Spleen (tissue), 11 donors: Measurements from ENCODE around the gene CHL1. TPM values are rescaled to one million over a fixed set of nuclear protein-coding genes. Genes with fewer than 3 reads are reported as not detected.

ENCODE experiments used
- DNase-seq: peaks from one replicate; pipeline ENCODE4 v3.0.0-alpha.2; 2020
- H3K27ac ChIP-seq, 8 donors: fragments of 200-600 bp; sonication (generic) in 7 of 8; 1 replicate in 4 of 8; 2 replicates in 4 of 8; pipeline versions ENCODE4 v1.5.0 to v1.8.0; 2016 to 2021; ENCODE audit warnings: inconsistent platforms in 4 of 8, mild to moderate bottlenecking in 4 of 8, moderate library complexity in 1 of 8
- H3K27me3 ChIP-seq, 7 donors: fragments of 200-600 bp; sonication (generic) in 6 of 7; replicated peaks in 1 of 7; 1 replicate in 4 of 7; 2 replicates in 3 of 7; pipeline versions ENCODE4 v1.5.0 to v1.8.0; 2016 to 2021; ENCODE audit warnings: inconsistent platforms in 3 of 7, mild to moderate bottlenecking in 1 of 7
- H3K36me3 ChIP-seq, 6 donors: fragments of 200-600 bp; sonication (generic) in 5 of 6; 1 replicate in 4 of 6; 2 replicates in 2 of 6; pipeline versions ENCODE4 v1.5.0 to v1.8.0; 2016 to 2021; ENCODE audit warnings: inconsistent platforms in 2 of 6
- H3K4me1 ChIP-seq, 6 donors: fragments of 200-600 bp; sonication (generic) in 5 of 6; 1 replicate in 3 of 6; 2 replicates in 3 of 6; pipeline versions ENCODE4 v1.5.0 to v1.8.0; 2016 to 2021; ENCODE audit warnings: inconsistent platforms in 3 of 6
- H3K4me3 ChIP-seq, 8 donors: fragments of 200-600 bp; sonication (generic) in 7 of 8; 1 replicate in 4 of 8; 2 replicates in 4 of 8; pipeline versions ENCODE4 v1.5.0 to v1.8.0; 2016 to 2021; ENCODE audit warnings: inconsistent platforms in 4 of 8, mild to moderate bottlenecking in 4 of 8, moderate library complexity in 2 of 8
- H3K9me3 ChIP-seq, 8 donors: fragments of 200-600 bp; sonication (generic) in 7 of 8; 1 replicate in 4 of 8; 2 replicates in 4 of 8; pipeline versions ENCODE4 v1.5.0 to v1.8.0; 2016 to 2021; ENCODE audit warnings: inconsistent platforms in 4 of 8
- POLR2A ChIP-seq, 3 donors: fragments of 450-650 bp; IDR thresholded peaks; one replicate each; pipeline ENCODE4 v1.5.1; 2017; ENCODE audit warnings: antibody characterized with exemption in 3 of 3, mild to moderate bottlenecking in 1 of 3
- POLR2AphosphoS5 ChIP-seq, 3 donors: sonication (generic); formaldehyde crosslinking; IDR thresholded peaks; one replicate each; pipeline ENCODE4 v1.5.1; 2017; ENCODE audit warnings: antibody characterized with exemption in 3 of 3
- WGBS, 5 donors: extraction: QIAGEN DNeasy Blood & Tissue Kit in 3 of 5; methylation state at CpG; one replicate each; pipeline versions ENCODE4 v1.1.5 to v1.1.7; 2013 to 2018; 5-methylcytosine and 5-hydroxymethylcytosine counted together
- intact Hi-C: fragments of 100-400 bp; cut with DNase I; formaldehyde crosslinking; loops from one replicate; pipeline ENCODE4 v1.15.0; 2023; ENCODE audit warnings: low total_unique reads
- polyA plus RNA-seq, 3 donors: library from polyadenylated mRNA; stranded (reverse); fragments of 200-250 nt; gene quantifications; one replicate each; pipeline ENCODE4 v1.2.1, GENCODE V29; 2013
- total RNA-seq, 7 donors: library from RNA; depleted of rRNA in 3 of 7; stranded (reverse); fragments of >200 nt in 3 of 7; fragmentation: NEBNext Ultra II Directional in 4 of 7; extraction: Animal tissue kit (Norgen Biotek cat#: 25700) in 4 of 7; gene quantifications; one replicate each; pipeline versions ENCODE4 v1.1.0 to v1.2.1, GENCODE V29; 2016 to 2021
- TF ChIP-seq, protein P1 (sequence below), 11 experiments: fragments of 200-600 bp in 7 of 11; fragments of 450-650 bp in 4 of 11; sonication (generic) in 4 of 11; IDR thresholded peaks in 8 of 11; conservative IDR thresholded peaks in 3 of 11; 1 replicate in 7 of 11; 2 replicates in 4 of 11; pipeline versions ENCODE4 v1.4.0 to v1.8.0; 2016 to 2021; ENCODE audit warnings: antibody characterized with exemption in 11 of 11, inconsistent platforms in 4 of 11, mild to moderate bottlenecking in 1 of 11
- donor health status: healthy with polysubstance abuse.
- donor health status: DM: no; HTN: no; CAD: no; lungs with moderate emphysema.
- donor health status: DM: no; HTN: no; CAD: no.
- donor health status: Bipolar disorder and iron deficiency.
- donor health status: healthy.
- donor health status: DM: no; HTN: no; CAD: no.
- donor health status: DM: yes; HTN: yes; CAD: no.

The CHL1 gene
- total and polyA plus RNA-seq, 10 donors, result 3.3 to 20.6 (median 12.8) TPM

DNA sequence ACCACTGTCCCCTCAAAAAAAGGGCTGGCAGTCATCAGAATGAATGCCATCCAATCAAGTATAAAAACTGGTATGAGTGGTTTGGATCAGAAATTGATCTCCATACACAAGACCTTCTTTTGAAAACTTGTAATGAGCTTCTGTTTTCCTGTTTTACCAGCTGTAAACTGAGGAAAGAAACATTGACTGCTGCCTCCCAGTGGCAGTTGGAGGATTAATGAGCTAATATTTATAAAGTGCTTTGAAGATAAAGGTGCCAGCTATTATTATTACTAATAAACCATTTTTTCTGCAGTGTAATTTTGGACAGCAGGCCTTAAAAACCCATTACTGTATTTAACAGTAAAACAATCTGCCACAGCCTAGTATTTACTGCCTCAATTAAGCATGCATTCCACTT is 11.4 kb downstream of the CHL1 start:
- Histone ChIP-seq H3K4me3 (no peak overlapping the region), H3K9me3 (no peaks in the 10 kb centered on the region), H3K27ac (no peak overlapping the region), H3K27me3 (no peaks in the 10 kb centered on the region), H3K4me1 (peaks cover 0 to 10% (median 0%) of the 10 kb centered on the region in 6 donors), H3K36me3 (no peaks in the 10 kb centered on the region)
- intact Hi-C loops, result no loop called here
- TF ChIP-seq, protein P1, sequence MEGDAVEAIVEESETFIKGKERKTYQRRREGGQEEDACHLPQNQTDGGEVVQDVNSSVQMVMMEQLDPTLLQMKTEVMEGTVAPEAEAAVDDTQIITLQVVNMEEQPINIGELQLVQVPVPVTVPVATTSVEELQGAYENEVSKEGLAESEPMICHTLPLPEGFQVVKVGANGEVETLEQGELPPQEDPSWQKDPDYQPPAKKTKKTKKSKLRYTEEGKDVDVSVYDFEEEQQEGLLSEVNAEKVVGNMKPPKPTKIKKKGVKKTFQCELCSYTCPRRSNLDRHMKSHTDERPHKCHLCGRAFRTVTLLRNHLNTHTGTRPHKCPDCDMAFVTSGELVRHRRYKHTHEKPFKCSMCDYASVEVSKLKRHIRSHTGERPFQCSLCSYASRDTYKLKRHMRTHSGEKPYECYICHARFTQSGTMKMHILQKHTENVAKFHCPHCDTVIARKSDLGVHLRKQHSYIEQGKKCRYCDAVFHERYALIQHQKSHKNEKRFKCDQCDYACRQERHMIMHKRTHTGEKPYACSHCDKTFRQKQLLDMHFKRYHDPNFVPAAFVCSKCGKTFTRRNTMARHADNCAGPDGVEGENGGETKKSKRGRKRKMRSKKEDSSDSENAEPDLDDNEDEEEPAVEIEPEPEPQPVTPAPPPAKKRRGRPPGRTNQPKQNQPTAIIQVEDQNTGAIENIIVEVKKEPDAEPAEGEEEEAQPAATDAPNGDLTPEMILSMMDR (IDR thresholded peaks at IDR 0.05 in 8 of 11, conservative IDR thresholded peaks at IDR 0.05 in 3 of 11), result no peak
- no peak for TF ChIP-seq POLR2A (IDR thresholded peaks at IDR 0.05)
- TF ChIP-seq POLR2AphosphoS5 (IDR thresholded peaks at IDR 0.05), result no peak
- DNase-seq, result no peak

DNA sequence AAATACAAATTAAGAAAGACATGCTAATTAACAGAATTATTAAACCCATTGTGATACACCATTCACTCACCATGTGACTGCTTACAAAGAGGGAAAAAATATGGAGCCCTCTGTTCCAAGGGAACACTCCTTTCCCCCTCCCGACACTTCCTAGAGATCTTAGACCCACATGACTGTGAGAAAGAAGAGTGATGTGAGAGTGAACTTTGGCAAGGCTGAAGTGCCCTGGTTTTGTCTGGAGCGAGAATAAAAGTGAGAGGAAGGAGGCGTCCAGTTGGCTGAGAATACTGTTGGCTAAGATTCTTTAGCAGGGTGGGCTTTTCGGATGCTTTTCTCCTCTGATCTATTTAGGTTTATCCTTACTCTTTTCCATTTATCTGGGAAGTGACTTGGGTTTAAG is 14.1 kb downstream of the CHL1 start:
- no peaks in the 10 kb centered on the region for H3K9me3 ChIP-seq
- H3K27me3 ChIP-seq, result no peaks in the 10 kb centered on the region
- TF ChIP-seq POLR2AphosphoS5 (IDR thresholded peaks at IDR 0.05) (no peak), POLR2A (IDR thresholded peaks at IDR 0.05) (no peak)
- TF ChIP-seq, protein P1 (IDR thresholded peaks at IDR 0.05 in 8 of 11, conservative IDR thresholded peaks at IDR 0.05 in 3 of 11), result no peak
- H3K4me1 ChIP-seq, result peaks cover 0 to 10% (median 0%) of the 10 kb centered on the region in 6 donors
- DNase-seq, result no peak
- no peak overlapping the region for H3K4me3 ChIP-seq
- intact Hi-C loops, result no loop called here
- H3K36me3 ChIP-seq, result no peaks in the 10 kb centered on the region
- no peak overlapping the region for H3K27ac ChIP-seq
- WGBS, 5 donors, result 84 to 92% (median 89%) methylated on average over 4 of the region's 4 CpGs

DNA sequence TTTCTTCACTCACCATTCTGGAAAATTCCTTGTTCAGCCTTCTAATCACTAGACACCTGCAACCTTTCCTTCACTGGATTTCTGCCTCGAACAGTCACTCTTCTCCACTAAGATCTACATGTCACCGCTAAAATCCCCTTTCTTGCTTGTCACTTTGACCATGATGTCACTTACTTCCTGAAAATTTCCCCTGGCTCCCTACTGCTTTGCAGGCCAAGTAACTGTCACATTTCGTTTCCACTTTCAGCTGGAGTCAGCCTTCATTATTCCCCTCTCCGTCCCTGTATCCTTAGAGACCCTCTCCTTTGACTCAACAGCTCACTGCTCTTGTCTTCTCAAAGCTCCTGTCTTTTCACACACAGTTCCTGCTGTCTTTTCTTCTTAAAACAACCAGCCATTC is 15.9 kb downstream of the CHL1 start:
- intact Hi-C loops, result no loop called here
- WGBS, 5 donors, result 9 to 26% (median 11%) methylated on average over 4 of the region's 4 CpGs
- no peaks in the 10 kb centered on the region for H3K9me3 ChIP-seq

DNA sequence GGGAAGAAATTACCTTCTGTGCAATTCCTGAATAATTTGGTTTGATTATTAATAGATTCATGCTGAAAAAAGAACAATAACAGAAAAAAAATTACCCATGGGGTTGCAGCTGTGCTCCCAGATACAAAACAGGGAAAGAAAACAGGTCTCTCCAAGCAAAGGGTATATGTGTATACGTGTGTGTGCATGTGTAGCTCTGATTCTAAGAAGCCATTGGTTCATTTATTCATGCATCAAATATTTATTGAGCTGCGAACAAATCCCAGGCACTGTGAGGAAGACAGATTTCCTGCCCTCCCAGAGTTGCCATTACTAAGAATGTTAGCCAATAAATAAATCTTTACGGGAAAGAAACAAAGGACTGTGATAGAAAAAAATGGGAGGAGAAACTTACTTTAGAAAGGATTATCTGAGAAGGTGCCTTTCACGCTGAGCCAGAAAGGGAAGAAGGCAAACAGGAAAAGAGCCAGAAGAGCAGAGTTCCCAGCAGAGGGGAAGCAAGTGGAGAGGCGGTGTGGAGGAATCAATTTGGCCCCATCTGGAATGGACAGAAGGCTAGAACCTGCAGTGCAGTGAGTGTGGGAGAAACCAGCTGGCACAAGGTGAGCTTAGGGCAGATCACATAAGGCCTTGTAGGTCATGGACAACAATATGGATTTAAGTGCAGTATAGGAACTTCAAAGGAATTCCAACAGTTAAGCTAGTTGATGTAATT is 20.7 kb downstream of the CHL1 start:
- DNase-seq, result no peak
- no peak overlapping the region for H3K4me3 ChIP-seq
- no peak for TF ChIP-seq POLR2A (IDR thresholded peaks at IDR 0.05)
- TF ChIP-seq, protein P1 (IDR thresholded peaks at IDR 0.05 in 8 of 11, conservative IDR thresholded peaks at IDR 0.05 in 3 of 11), result no peak
- TF ChIP-seq POLR2AphosphoS5 (IDR thresholded peaks at IDR 0.05), result no peak
- peaks cover 0 to 23% (median 4%) of the 10 kb centered on the region in 6 donors for H3K4me1 ChIP-seq
- peaks cover 0 to 4% (median 0%) of the 10 kb centered on the region in 8 donors for H3K9me3 ChIP-seq
- no peak overlapping the region for H3K27ac ChIP-seq
- H3K27me3 ChIP-seq, result no peaks in the 10 kb centered on the region
- H3K36me3 ChIP-seq, result no peaks in the 10 kb centered on the region
- 49 to 73% (median 72%) methylated on average over 5 of the region's 5 CpGs for WGBS, 5 donors
- intact Hi-C loops, result no loop called here

More for the DNA sequence above, 15.9 kb downstream of the CHL1 start:
- Histone ChIP-seq H3K27me3 (no peaks in the 10 kb centered on the region), H3K27ac (no peak overlapping the region), H3K4me3 (no peak overlapping the region), H3K36me3 (no peaks in the 10 kb centered on the region), H3K4me1 (peaks cover 0 to 12% (median 0%) of the 10 kb centered on the region in 6 donors)
- DNase-seq, result no peak
- TF ChIP-seq POLR2AphosphoS5 (IDR thresholded peaks at IDR 0.05), result no peak
- TF ChIP-seq POLR2A (IDR thresholded peaks at IDR 0.05), result no peak
- TF ChIP-seq, protein P1 (IDR thresholded peaks at IDR 0.05 in 8 of 11, conservative IDR thresholded peaks at IDR 0.05 in 3 of 11), result no peak
